ENCODE data around the gene PDE4D.
"Not testable (repeated sequence)": the region's sequence is repeated elsewhere in the genome, so short reads cannot be mapped to it uniquely, and the experiment has no call there.

The PDE4D gene

GRCh38 chr5:59768152-59769040, 125.1 kb downstream of the PDE4D start:
- DNase-seq (ENCODE audit: low read depth, low spot score): no peak

GRCh38 chr5:59767681-59768151, 125.8 kb downstream of the PDE4D start:
- DNase-seq (ENCODE audit: low read depth, low spot score): no peak

DNA sequence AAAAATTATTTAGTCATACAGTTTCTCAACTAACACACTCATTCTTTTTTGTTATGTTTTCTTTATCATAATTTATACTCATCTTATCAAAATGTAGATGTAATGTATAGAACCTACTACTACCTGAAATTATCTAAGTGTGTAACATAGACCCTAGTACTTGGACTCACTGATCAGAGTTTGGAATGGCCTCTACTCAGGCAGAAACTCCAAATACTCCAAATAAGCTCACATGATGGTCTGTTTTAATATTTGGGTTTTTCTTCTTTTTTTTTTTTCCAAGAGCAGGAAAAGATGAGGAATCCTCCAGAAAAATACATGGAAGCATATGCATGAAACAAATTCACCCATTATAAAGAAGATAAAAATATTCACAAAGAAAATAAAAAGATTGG, 126.3 kb downstream of the PDE4D start:
- DNase-seq (ENCODE audit: low read depth, low spot score): no peak

GRCh38 chr5:59766427-59767210, 126.9 kb downstream of the PDE4D start:
- no peak for DNase-seq (ENCODE audit: low read depth, low spot score)

GRCh38 chr5:59765446-59765845, 128.1 kb downstream of the PDE4D start:
- no peak for DNase-seq (ENCODE audit: low read depth, low spot score)

GRCh38 chr5:59764361-59764760, 129.2 kb downstream of the PDE4D start:
- DNase-seq (ENCODE audit: low read depth, low spot score): no peak

- DNase-seq (ENCODE audit: low read depth, low spot score): no peak
These were observed 130.0 kb downstream of the PDE4D start for GRCh38 chr5:59763541-59763940.

GRCh38 chr5:59762232-59762631, 131.3 kb downstream of the PDE4D start:
- not testable (repeated sequence) for DNase-seq (ENCODE audit: low read depth, low spot score)

DNA sequence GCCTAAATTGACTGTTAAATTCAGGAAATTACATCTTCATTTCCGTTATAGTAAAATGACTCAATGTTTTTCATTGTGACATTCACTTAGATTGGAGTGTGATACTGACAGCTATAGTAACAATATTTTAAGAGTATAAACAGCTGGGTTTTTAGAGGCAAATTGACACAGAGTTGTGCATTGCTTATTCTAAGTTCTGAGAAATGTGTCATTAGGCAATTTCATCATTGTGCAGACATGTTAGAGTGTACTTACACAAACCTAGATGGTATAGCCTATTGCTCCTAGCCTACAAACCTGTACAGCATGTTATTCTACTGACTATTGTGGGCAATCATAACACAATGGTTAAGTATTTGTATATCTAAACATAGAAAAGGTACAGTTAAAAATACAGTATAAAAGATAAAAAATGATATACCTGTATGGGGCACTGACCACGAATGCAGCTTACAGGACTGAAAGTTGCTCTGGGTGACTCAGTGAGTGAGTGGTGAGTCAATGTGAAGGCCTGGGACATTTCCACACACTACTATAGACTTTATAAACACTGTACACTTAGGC, 132.7 kb downstream of the PDE4D start:
- no peak for DNase-seq (ENCODE audit: low read depth, low spot score)

GRCh38 chr5:59759600-59760351, 133.8 kb downstream of the PDE4D start:
- no peak for DNase-seq (ENCODE audit: low read depth, low spot score)

GRCh38 chr5:59758566-59758965, 135.0 kb downstream of the PDE4D start:
- no peak for DNase-seq (ENCODE audit: low read depth, low spot score)

- DNase-seq (ENCODE audit: low read depth, low spot score): no peak
These were observed 136.1 kb downstream of the PDE4D start for GRCh38 chr5:59757442-59757841.

DNA sequence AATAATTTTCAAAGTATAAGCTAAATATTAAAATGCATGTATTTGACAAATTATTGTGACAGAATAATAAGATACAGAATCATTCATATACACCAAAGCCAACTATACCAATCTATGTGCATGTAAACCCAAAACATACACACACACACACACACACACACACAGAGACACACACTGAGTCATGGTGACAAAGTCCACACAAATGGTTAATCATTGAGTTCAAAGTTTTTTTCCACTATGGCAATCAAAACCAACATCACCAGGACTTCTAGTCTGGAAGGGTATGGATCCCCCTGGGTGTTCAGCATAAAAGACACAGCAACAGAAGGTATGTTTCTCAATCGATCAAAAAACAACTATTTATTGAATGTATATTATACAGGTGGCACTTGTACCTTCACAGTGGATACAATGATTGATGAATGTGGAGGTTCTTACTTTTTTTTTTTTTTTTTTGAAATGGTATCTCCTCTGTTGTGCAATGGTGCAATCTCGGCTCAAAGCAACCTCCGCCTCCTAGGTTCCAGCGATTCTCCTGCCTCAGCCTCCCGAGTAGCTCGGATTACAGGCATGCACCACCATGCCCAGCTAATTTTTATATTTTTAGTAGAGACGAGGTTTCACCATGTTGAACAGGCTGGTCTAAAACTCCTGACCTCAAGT, 137.0 kb downstream of the PDE4D start:
- no peak for DNase-seq (ENCODE audit: low read depth, low spot score)

GRCh38 chr5:59755476-59755875, 138.1 kb downstream of the PDE4D start:
- DNase-seq (ENCODE audit: low read depth, low spot score): no peak

GRCh38 chr5:59753599-59753998, 139.9 kb downstream of the PDE4D start:
- no peak for DNase-seq (ENCODE audit: low read depth, low spot score)

DNA sequence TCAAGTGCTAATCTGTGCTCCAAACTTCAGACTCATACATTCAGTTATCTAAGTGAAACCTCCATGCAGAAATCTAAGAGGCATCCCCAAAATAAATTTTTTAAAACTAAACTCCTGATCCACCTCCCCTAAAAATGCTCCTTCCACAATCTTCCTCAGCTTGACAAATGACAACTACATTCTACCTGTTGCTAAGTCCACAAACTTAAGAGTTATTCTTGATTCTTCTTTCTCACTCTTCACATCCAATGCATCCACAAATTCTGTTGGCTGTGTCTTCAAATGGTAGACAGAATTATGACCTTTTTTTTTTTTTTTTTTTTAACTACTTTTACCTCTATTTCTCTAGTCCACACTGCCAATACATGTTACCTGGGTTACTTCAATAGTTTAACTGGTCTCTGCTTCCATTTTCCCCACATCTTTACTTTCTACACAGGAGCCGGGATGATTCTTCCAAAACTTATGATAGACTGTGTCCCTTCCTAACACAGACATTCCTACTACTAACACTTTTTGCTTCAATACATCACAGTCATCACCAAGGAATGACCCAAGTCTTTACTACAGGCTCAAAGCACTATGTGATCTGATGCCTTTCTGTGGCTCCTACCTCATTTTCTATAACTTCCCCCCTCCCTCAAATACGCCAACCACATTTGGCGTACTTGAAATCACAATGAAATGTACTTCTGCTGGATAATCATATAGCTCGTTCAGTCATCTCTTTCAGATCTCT, 143.6 kb downstream of the PDE4D start:
- DNase-seq (ENCODE audit: low read depth, low spot score): no peak

DNA sequence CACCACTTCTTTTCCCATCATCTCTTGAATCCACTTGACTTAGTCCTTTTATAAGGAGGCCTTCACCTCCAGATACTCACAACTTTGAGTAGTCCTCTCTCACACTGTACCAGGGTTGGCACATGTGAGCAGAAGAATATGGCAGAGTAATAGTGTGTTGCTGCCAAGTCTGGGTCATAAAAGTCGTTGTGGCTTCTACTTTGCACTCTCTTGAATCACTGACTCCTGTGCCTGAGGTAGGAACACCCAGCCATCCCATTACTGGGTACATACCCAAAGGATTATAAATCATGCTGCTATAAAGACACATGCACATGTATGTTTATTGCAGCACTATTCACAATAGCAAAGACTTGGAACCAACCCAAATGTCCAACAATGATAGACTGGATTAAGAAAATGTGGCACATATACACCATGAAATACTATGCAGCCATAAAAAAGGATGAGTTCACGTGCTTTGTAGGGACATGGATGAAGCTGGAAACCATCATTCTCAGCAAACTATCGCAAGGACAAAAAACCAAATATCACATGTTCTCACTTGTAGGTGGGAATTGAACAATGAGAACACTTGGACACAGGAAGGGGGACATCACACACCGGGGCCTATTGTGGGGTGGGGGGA, 145.4 kb downstream of the PDE4D start:
- DNase-seq (ENCODE audit: low read depth, low spot score): not testable (repeated sequence)

DNA sequence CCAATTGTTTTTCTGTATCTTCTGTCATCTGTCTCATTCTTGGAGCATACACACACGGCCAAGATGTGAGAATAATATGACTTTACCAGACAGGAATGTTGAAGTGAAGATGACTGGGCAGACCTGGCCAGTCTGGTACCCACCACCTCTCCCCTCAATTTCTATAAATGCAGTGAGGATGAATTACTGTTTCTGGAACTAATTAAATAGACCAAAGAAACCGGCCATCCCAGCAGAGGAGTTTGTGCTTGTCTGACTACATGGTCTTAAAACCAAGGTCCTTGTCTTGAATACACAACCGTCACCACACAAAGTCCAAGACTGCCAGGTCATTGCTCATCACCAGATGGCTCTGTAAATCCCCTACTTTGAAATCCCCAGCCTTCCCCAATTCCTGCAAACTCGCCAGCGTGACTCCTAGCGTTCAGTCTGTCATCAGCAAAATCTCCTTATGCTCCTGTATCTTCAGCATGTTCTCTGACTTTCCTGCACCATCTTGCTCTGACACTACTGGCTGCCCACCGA, 147.2 kb downstream of the PDE4D start:
- no peak for DNase-seq (ENCODE audit: low read depth, low spot score)

DNA sequence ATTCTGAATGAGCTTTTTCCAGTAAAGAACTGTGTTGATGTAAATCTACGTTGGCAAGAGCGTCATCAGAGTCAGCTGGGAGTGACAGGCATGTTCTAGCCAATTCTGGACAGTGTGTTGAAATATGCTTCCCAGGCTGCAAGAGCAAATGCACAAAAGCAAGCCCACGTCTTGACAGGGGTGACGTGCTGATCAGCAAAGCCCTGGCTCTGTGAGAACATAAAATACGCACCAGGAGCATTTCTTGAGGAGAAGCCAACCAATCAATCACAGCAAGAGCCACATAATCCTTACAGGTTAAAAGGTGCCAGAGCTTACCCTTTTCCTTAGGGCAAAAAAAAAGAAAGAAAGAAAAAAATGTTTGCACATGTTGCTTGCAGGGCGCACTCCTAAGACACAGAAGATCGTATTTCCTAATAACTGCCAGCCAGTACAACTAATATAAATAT, 148.1 kb downstream of the PDE4D start:
- DNase-seq (ENCODE audit: low read depth, low spot score): no peak
